Measurements from ENCODE around the gene SLC44A2. TPM values are rescaled to one million over a fixed set of nuclear protein-coding genes. Genes with fewer than 3 reads are reported as not detected.

The SLC44A2 gene
- total RNA-seq, 1 donor from 2014 or later, result 381 TPM

GRCh38 chr19:10682397-10683063 lies 57.2 kb downstream of the SLC44A2 start:
- no peak for DNase-seq (ENCODE audit: low spot score)

GRCh38 chr19:10683064-10683426 lies 57.7 kb downstream of the SLC44A2 start:
- DNase-seq (ENCODE audit: low spot score), result no peak

- no peak for DNase-seq (ENCODE audit: low spot score)
Measured at GRCh38 chr19:10683582-10683981, 58.2 kb downstream of the SLC44A2 start.

- DNase-seq (ENCODE audit: low spot score), result no peak
Measured at GRCh38 chr19:10685210-10685609, 59.9 kb downstream of the SLC44A2 start.

GRCh38 chr19:10686193-10686592 lies 60.8 kb downstream of the SLC44A2 start:
- DNase-seq (ENCODE audit: low spot score), result no peak

- DNase-seq (ENCODE audit: low spot score), result no peak
Measured at GRCh38 chr19:10686661-10687517, 61.5 kb downstream of the SLC44A2 start.

GRCh38 chr19:10687518-10688288 lies 62.4 kb downstream of the SLC44A2 start:
- no peak for DNase-seq (ENCODE audit: low spot score)

- no peak for DNase-seq (ENCODE audit: low spot score)
Measured at GRCh38 chr19:10688545-10689280, 63.4 kb downstream of the SLC44A2 start.

GRCh38 chr19:10690341-10690781 lies 65.0 kb downstream of the SLC44A2 start:
- no peak for DNase-seq (ENCODE audit: low spot score)

GRCh38 chr19:10691178-10691881 lies 66.0 kb downstream of the SLC44A2 start:
- DNase-seq (ENCODE audit: low spot score), result no peak

- DNase-seq (ENCODE audit: low spot score), result no peak
Measured at GRCh38 chr19:10691883-10692282, 66.5 kb downstream of the SLC44A2 start.

GRCh38 chr19:10692673-10693264 lies 67.4 kb downstream of the SLC44A2 start:
- no peak for DNase-seq (ENCODE audit: low spot score)

Other genes with a start within 250 kb of the SLC44A2 start
- 142 TPM for gene TYK2, start 245.0 kb upstream of the SLC44A2 start, total RNA-seq
- 192 TPM for gene CDC37, start 222.0 kb upstream of the SLC44A2 start, total RNA-seq
- gene PDE4A, start 205.0 kb upstream of the SLC44A2 start, total RNA-seq, result 9.4 TPM
- gene KEAP1, start 122.2 kb upstream of the SLC44A2 start, total RNA-seq, result 52.6 TPM
- gene S1PR5, start 108.1 kb upstream of the SLC44A2 start, total RNA-seq, result 4.6 TPM
- gene ATG4D, start 81.6 kb upstream of the SLC44A2 start, total RNA-seq, result 36.7 TPM
- gene KRI1, start 59.5 kb upstream of the SLC44A2 start, total RNA-seq, result 32.5 TPM
- gene CDKN2D, start 56.6 kb upstream of the SLC44A2 start, total RNA-seq, result 5.4 TPM
- gene AP1M2, start 38.2 kb upstream of the SLC44A2 start, total RNA-seq, result 81.4 TPM
- 331 TPM for gene ILF3, start 28.8 kb downstream of the SLC44A2 start, total RNA-seq
- 64.2 TPM for gene QTRT1, start 75.9 kb downstream of the SLC44A2 start, total RNA-seq
- gene DNM2, start 92.5 kb downstream of the SLC44A2 start, total RNA-seq, result 352 TPM
- gene TMED1, start 210.7 kb downstream of the SLC44A2 start, total RNA-seq, result 13.3 TPM
- gene C19orf38, start 222.9 kb downstream of the SLC44A2 start, total RNA-seq, result 0.99 TPM
- gene CARM1, start 246.0 kb downstream of the SLC44A2 start, total RNA-seq, result 41.2 TPM